GM21529 (cell line): ENCODE results near the gene SECISBP2.
"Not testable (repeated sequence)": the region's sequence is repeated elsewhere in the genome, so short reads cannot be mapped to it uniquely, and the experiment has no call there.

ENCODE experiments used
- ATAC-seq: cut with Tn5 transposase; IDR thresholded peaks from one replicate; pipeline ENCODE4 v1.9.1; 2021; ENCODE audit not compliant: unreplicated experiment

The SECISBP2 gene

GRCh38 chr9:89318123-89319014 is at the start of gene SECISBP2:
Gene SECISBP2, plus strand, starts transcription at chr9:89318500. Its CDS starts 77 bp downstream, at chr9:89318577.
- peak; percentile 89 for ATAC-seq

- ATAC-seq, result no peak
These were observed 44.6 kb upstream of the SECISBP2 start for GRCh38 chr9:89273528-89274279.

GRCh38 chr9:89274838-89275237 is 43.5 kb upstream of the SECISBP2 start:
- no peak for ATAC-seq

- not testable (repeated sequence) for ATAC-seq
These were observed 42.3 kb upstream of the SECISBP2 start for GRCh38 chr9:89276040-89276439.

- ATAC-seq, result no peak
These were observed 41.3 kb upstream of the SECISBP2 start for GRCh38 chr9:89277043-89277442.

- peak; percentile 69 for ATAC-seq
These were observed 40.8 kb upstream of the SECISBP2 start for GRCh38 chr9:89277454-89277853.

- no peak for ATAC-seq
These were observed 39.7 kb upstream of the SECISBP2 start for GRCh38 chr9:89278551-89278950.

GRCh38 chr9:89278997-89279739 is 39.1 kb upstream of the SECISBP2 start:
- ATAC-seq, result no peak

GRCh38 chr9:89281106-89281505 is 37.2 kb upstream of the SECISBP2 start:
- ATAC-seq, result no peak

GRCh38 chr9:89282248-89282968 is 35.9 kb upstream of the SECISBP2 start:
- ATAC-seq, result not testable (repeated sequence)

GRCh38 chr9:89284076-89284475 is 34.2 kb upstream of the SECISBP2 start:
- ATAC-seq, result no peak

- ATAC-seq, result no peak
These were observed 26.6 kb upstream of the SECISBP2 start for GRCh38 chr9:89291741-89292140.

- no peak for ATAC-seq
These were observed 25.3 kb upstream of the SECISBP2 start for GRCh38 chr9:89293014-89293413.

- ATAC-seq, result no peak
These were observed 22.9 kb upstream of the SECISBP2 start for GRCh38 chr9:89295400-89295799.

- not testable (repeated sequence) for ATAC-seq
These were observed 16.3 kb upstream of the SECISBP2 start for GRCh38 chr9:89301996-89302395.

GRCh38 chr9:89304020-89304833 is 14.1 kb upstream of the SECISBP2 start:
- peak; percentile 19 for ATAC-seq

- peak; percentile 64 for ATAC-seq
These were observed 13.5 kb upstream of the SECISBP2 start for GRCh38 chr9:89304834-89305188.

GRCh38 chr9:89305868-89306267 is 12.4 kb upstream of the SECISBP2 start:
- no peak for ATAC-seq

GRCh38 chr9:89309166-89309565 is 9.1 kb upstream of the SECISBP2 start:
- ATAC-seq, result no peak
